OCI-LY7 (cell line): ENCODE measurements around the gene EVI5L. TPM values are rescaled to one million over a fixed set of nuclear protein-coding genes. Genes with fewer than 3 reads are reported as not detected.
"Not testable (repeated sequence)": the region's sequence is repeated elsewhere in the genome, so short reads cannot be mapped to it uniquely, and the experiment has no call there.

Experiments
- BruUV-seq: library from RNA; stranded (reverse); fragments of 400-500 nt; replicated peaks from 2 replicates; lab custom pipeline; 2021; lab: Mats Ljungman, UMichigan
- CTCF ChIA-PET: fragments of 300-600 bp; sonication (Branson Sonifier 250); formaldehyde crosslinking; loops from one replicate; lab custom pipeline; 2022; ENCODE audit warnings: antibody characterized with exemption; ENCODE audit not compliant: unreplicated experiment; lab: Charles Lee
- POLR2A ChIA-PET: fragments of 300-600 bp; sonication (Branson Sonifier 250); formaldehyde crosslinking; loops from one replicate; lab custom pipeline; 2022; ENCODE audit warnings: antibody characterized with exemption; lab: Charles Lee
- DNase-seq: peaks from one replicate; pipeline ENCODE4 v3.0.0-alpha.2; 2015; ENCODE audit warnings: low spot score
- H2AFZ ChIP-seq: fragments of 200-600 bp; sonication (generic), shearing (Covaris generic); 2 replicates; pipeline ENCODE4 v1.6.1; 2014; ENCODE audit warnings: mild to moderate bottlenecking, antibody characterized with exemption, low read length, moderate library complexity
- H3K27ac ChIP-seq: fragments of 200-600 bp; sonication (generic); 2 replicates; pipeline ENCODE4 v1.5.1; 2014; ENCODE audit warnings: mixed run types, low read depth, mild to moderate bottlenecking, moderate library complexity, low read length, inconsistent platforms; ENCODE audit not compliant: poor library complexity, severe bottlenecking
- H3K36me3 ChIP-seq: fragments of 200-600 bp; sonication (generic); 2 replicates; pipeline ENCODE4 v1.6.1; 2014; ENCODE audit warnings: mild to moderate bottlenecking, antibody characterized with exemption, low read length, moderate library complexity, mixed read lengths; ENCODE audit not compliant: insufficient read depth
- H3K4me1 ChIP-seq: fragments of 200-600 bp; sonication (generic); 2 replicates; pipeline ENCODE4 v1.5.1; 2014; ENCODE audit warnings: mild to moderate bottlenecking, low read length; ENCODE audit not compliant: insufficient read depth, poor library complexity, severe bottlenecking
- H3K4me2 ChIP-seq: fragments of 200-600 bp; sonication (generic); 2 replicates; pipeline ENCODE4 v1.6.1; 2014; ENCODE audit warnings: mild to moderate bottlenecking, low read length
- H3K4me3 ChIP-seq: fragments of 200-600 bp; sonication (generic); 2 replicates; pipeline ENCODE4 v1.5.1; 2014; ENCODE audit warnings: mild to moderate bottlenecking, low read depth, low read length; ENCODE audit not compliant: poor library complexity, severe bottlenecking
- H3K79me2 ChIP-seq: fragments of 200-600 bp; sonication (generic); 2 replicates; pipeline ENCODE4 v1.6.1; 2016; ENCODE audit warnings: low read depth, mild to moderate bottlenecking, low read length, moderate library complexity, mixed read lengths; ENCODE audit not compliant: insufficient read depth
- H3K9me2 ChIP-seq: fragments of 200-600 bp; sonication (generic); 2 replicates; pipeline ENCODE4 v1.6.1; 2016; ENCODE audit warnings: mild to moderate bottlenecking, low read length, mixed read lengths; ENCODE audit not compliant: insufficient read depth
- H3K9me3 ChIP-seq: fragments of 200-600 bp; sonication (generic); 2 replicates; pipeline ENCODE4 v1.6.1; 2014; ENCODE audit warnings: mild to moderate bottlenecking, mixed run types, low read length, mixed read lengths
- H4K20me1 ChIP-seq: fragments of 200-600 bp; sonication (generic); 2 replicates; pipeline ENCODE4 v1.6.1; 2014; ENCODE audit warnings: mild to moderate bottlenecking, antibody characterized with exemption, low read length, moderate library complexity, mixed read lengths; ENCODE audit not compliant: insufficient read depth
- CTCF ChIP-seq: fragments of 200-600 bp; sonication (generic); conservative IDR thresholded peaks from 2 replicates; pipeline ENCODE4 v1.5.1; 2014; ENCODE audit warnings: mild to moderate bottlenecking, antibody characterized with exemption, low read length, moderate library complexity, mixed read lengths
- EZH2phosphoT487 ChIP-seq: fragments of 200-600 bp; sonication (generic); IDR thresholded peaks from 2 replicates; pipeline ENCODE4 v1.6.1; 2018; ENCODE audit warnings: low read depth, borderline replicate concordance, mild to moderate bottlenecking, mixed run types, antibody characterized with exemption, low read length, moderate library complexity, mixed read lengths
- intact Hi-C: fragments of 100-400 bp; cut with micrococcal nuclease; formaldehyde crosslinking; loops from one replicate; pipeline ENCODE4 v1.10.0; 2022; ENCODE audit not compliant: unreplicated experiment
- total RNA-seq, 2 experiments: library from RNA; depleted of rRNA in 1 of 2; stranded (reverse); fragments of >200 nt in 1 of 2; shearing (Covaris generic) in 1 of 2; gene quantifications; 2 replicates each; pipeline ENCODE4 v1.2.3, GENCODE V29; 2014 to 2022

EVI5L gene
- total RNA-seq, 2 experiments from 2014 or later = 2.7 to 5.5 TPM

- Histone ChIP-seq H3K4me3 (no peak overlapping the region), H3K9me3 (no peaks in the 10 kb centered on the region), H3K36me3 (no peaks in the 10 kb centered on the region), H3K9me2 (no peaks in the 10 kb centered on the region), H3K4me1 (no peaks in the 10 kb centered on the region), H2AFZ (no peak overlapping the region), H3K79me2 (no peaks in the 10 kb centered on the region), H4K20me1 (no peaks in the 10 kb centered on the region), H3K4me2 (no peak overlapping the region), H3K27ac (no peak overlapping the region)
- POLR2A ChIA-PET = no interaction called here
- no peak for DNase-seq
- CTCF ChIA-PET = no interaction called here
- TF ChIP-seq EZH2phosphoT487 (no peak), CTCF (no peak)
- intact Hi-C loops = no loop called here
- BruUV-seq = no TSS peak
These were observed 21.9 kb upstream of the EVI5L start for GRCh38 chr19:7808108-7808507.

GRCh38 chr19:7811989-7812388, 18.0 kb upstream of the EVI5L start:
- no peak for TF ChIP-seq CTCF
- no peak for TF ChIP-seq EZH2phosphoT487
- Histone ChIP-seq H3K27ac (no peak overlapping the region), H4K20me1 (no peaks in the 10 kb centered on the region), H2AFZ (no peak overlapping the region), H3K36me3 (no peaks in the 10 kb centered on the region), H3K4me2 (no peak overlapping the region), H3K79me2 (no peaks in the 10 kb centered on the region), H3K4me1 (no peaks in the 10 kb centered on the region), H3K9me3 (no peaks in the 10 kb centered on the region), H3K4me3 (no peak overlapping the region), H3K9me2 (no peaks in the 10 kb centered on the region)
- BruUV-seq = no TSS peak
- DNase-seq = no peak
- ChIA-PET CTCF (no interaction called here), POLR2A (interaction anchor here (0.7 kb wide), 1 partner anchor 341 kb away, joined by 4 read pairs; no protein-coding TSS in a partner anchor)
- intact Hi-C loops = no loop called here

- Histone ChIP-seq H3K27ac (no peak overlapping the region), H3K4me1 (no peaks in the 10 kb centered on the region), H3K4me2 (no peak overlapping the region), H3K9me2 (no peaks in the 10 kb centered on the region), H3K79me2 (no peaks in the 10 kb centered on the region), H2AFZ (no peak overlapping the region), H3K9me3 (0 out of 2 replicates have a peak, but pooled peaks cover 5% of the 10 kb centered on the region), H3K4me3 (no peak overlapping the region), H3K36me3 (no peaks in the 10 kb centered on the region), H4K20me1 (no peaks in the 10 kb centered on the region)
- BruUV-seq = no TSS peak
- ChIA-PET CTCF (no interaction called here), POLR2A (no interaction called here)
- no peak for TF ChIP-seq CTCF
- no peak for DNase-seq
- intact Hi-C loops = no loop called here
These were observed 14.7 kb upstream of the EVI5L start for GRCh38 chr19:7815325-7815724.

- H3K9me2 ChIP-seq, H4K20me1 ChIP-seq, intact Hi-C loops, H3K36me3 ChIP-seq, H3K27ac ChIP-seq, CTCF ChIA-PET, H3K4me2 ChIP-seq, H2AFZ ChIP-seq, H3K4me1 ChIP-seq, H3K79me2 ChIP-seq, H3K4me3 ChIP-seq, BruUV-seq, POLR2A ChIA-PET, DNase-seq, H3K9me3 ChIP-seq: not testable (repeated sequence)
These were observed 14.0 kb upstream of the EVI5L start for GRCh38 chr19:7816040-7816439.
